Stomach (tissue), 4 donors: ENCODE results near the gene WDR27.

Experiments
- POLR2A ChIP-seq, 4 donors: fragments of 450-650 bp; IDR thresholded peaks; one replicate each; pipeline ENCODE4 v1.6.1; 2016; ENCODE audit warnings: antibody characterized with exemption in 4 of 4, control low read depth in 2 of 4, mild to moderate bottlenecking in 1 of 4, moderate library complexity in 1 of 4
- POLR2AphosphoS5 ChIP-seq, 3 donors: sonication (generic); formaldehyde crosslinking; IDR thresholded peaks; one replicate each; pipeline ENCODE4 v1.6.1; 2016; ENCODE audit warnings: antibody characterized with exemption in 3 of 3
- TF ChIP-seq, protein P1 (sequence below), 7 experiments: fragments of 450-650 bp in 4 of 7; fragments of 200-600 bp in 3 of 7; sonication (generic) in 3 of 7; IDR thresholded peaks; one replicate each; pipeline ENCODE4 v1.5.1; 2016 to 2019; ENCODE audit warnings: antibody characterized with exemption in 7 of 7, control low read depth in 2 of 7, mild to moderate bottlenecking in 1 of 7

GRCh38 chr6:169659820-169660610 lies 41.8 kb downstream of the WDR27 start:
- TF ChIP-seq POLR2A (IDR thresholded peaks at IDR 0.05) (no peak), POLR2AphosphoS5 (IDR thresholded peaks at IDR 0.05) (no peak)
- TF ChIP-seq, protein P1, sequence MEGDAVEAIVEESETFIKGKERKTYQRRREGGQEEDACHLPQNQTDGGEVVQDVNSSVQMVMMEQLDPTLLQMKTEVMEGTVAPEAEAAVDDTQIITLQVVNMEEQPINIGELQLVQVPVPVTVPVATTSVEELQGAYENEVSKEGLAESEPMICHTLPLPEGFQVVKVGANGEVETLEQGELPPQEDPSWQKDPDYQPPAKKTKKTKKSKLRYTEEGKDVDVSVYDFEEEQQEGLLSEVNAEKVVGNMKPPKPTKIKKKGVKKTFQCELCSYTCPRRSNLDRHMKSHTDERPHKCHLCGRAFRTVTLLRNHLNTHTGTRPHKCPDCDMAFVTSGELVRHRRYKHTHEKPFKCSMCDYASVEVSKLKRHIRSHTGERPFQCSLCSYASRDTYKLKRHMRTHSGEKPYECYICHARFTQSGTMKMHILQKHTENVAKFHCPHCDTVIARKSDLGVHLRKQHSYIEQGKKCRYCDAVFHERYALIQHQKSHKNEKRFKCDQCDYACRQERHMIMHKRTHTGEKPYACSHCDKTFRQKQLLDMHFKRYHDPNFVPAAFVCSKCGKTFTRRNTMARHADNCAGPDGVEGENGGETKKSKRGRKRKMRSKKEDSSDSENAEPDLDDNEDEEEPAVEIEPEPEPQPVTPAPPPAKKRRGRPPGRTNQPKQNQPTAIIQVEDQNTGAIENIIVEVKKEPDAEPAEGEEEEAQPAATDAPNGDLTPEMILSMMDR (IDR thresholded peaks at IDR 0.05): no peak
